Loucy (cell line): ENCODE measurements around the gene CDS1.

ENCODE experiments used
- H2AFZ ChIP-seq: fragments of 200-600 bp; sonication (generic); 2 replicates; pipeline ENCODE4 v1.6.0; 2016; ENCODE audit warnings: antibody characterized with exemption, mild to moderate bottlenecking, low read length, moderate library complexity
- H3F3A ChIP-seq: fragments of 200-600 bp; 2 replicates; pipeline ENCODE4 v1.6.0; 2016; ENCODE audit warnings: antibody characterized with exemption, low read depth, mild to moderate bottlenecking
- H3K27me3 ChIP-seq: fragments of 200-600 bp; sonication (generic); 2 replicates; pipeline ENCODE4 v1.6.1; 2014; ENCODE audit warnings: low read length, mild to moderate bottlenecking; ENCODE audit not compliant: insufficient read depth, poor library complexity, severe bottlenecking
- H3K36me3 ChIP-seq: fragments of 200-600 bp; sonication (generic); 2 replicates; pipeline ENCODE4 v1.6.1; 2016; ENCODE audit warnings: low read length; ENCODE audit not compliant: insufficient read depth
- H3K4me1 ChIP-seq: fragments of 200-600 bp; sonication (generic); 2 replicates; pipeline ENCODE4 v1.5.1; 2014; ENCODE audit warnings: low read length, mild to moderate bottlenecking; ENCODE audit not compliant: insufficient read depth, poor library complexity, severe bottlenecking
- H3K4me2 ChIP-seq: fragments of 200-600 bp; sonication (generic); 2 replicates; pipeline ENCODE4 v1.6.0; 2014; ENCODE audit warnings: antibody characterized with exemption, low read length, low read depth, mild to moderate bottlenecking; ENCODE audit not compliant: poor library complexity, severe bottlenecking
- H3K4me3 ChIP-seq: fragments of 200-600 bp; sonication (generic); 2 replicates; pipeline ENCODE4 v1.5.1; 2014; ENCODE audit warnings: low read length, mild to moderate bottlenecking, mixed read lengths; ENCODE audit not compliant: poor library complexity, severe bottlenecking
- H3K79me2 ChIP-seq: fragments of 200-600 bp; sonication (generic); 2 replicates; pipeline ENCODE4 v1.6.1; 2014; ENCODE audit warnings: low read length; ENCODE audit not compliant: insufficient read depth
- H3K9ac ChIP-seq: fragments of 200-600 bp; sonication (generic); 2 replicates; pipeline ENCODE4 v1.6.0; 2014; ENCODE audit warnings: mild to moderate bottlenecking, low read depth, low read length, moderate library complexity; ENCODE audit not compliant: poor library complexity, severe bottlenecking
- H3K9me2 ChIP-seq: fragments of 200-600 bp; sonication (generic); replicated peaks from 2 replicates; pipeline ENCODE4 v1.6.1; 2016; ENCODE audit warnings: low read depth, low read length, mixed read lengths
- H3K9me3 ChIP-seq: fragments of 200-600 bp; sonication (generic); 2 replicates; pipeline ENCODE4 v1.6.1; 2014; ENCODE audit warnings: mild to moderate bottlenecking, antibody characterized with exemption, low read length, low read depth; ENCODE audit not compliant: insufficient read depth
- H4K20me1 ChIP-seq: fragments of 200-600 bp; sonication (generic); 2 replicates; pipeline ENCODE4 v1.6.0; 2014; ENCODE audit warnings: antibody characterized with exemption, low read length, mild to moderate bottlenecking; ENCODE audit not compliant: insufficient read depth, poor library complexity, severe bottlenecking
- CTCF ChIP-seq: fragments of 200-600 bp; sonication (generic); conservative IDR thresholded peaks from 2 replicates; pipeline ENCODE4 v1.5.1; 2014; ENCODE audit warnings: mild to moderate bottlenecking, antibody characterized with exemption, low read length
- EZH2phosphoT487 ChIP-seq: fragments of 200-600 bp; IDR thresholded peaks from 2 replicates; pipeline ENCODE4 v1.6.1; 2018; ENCODE audit warnings: antibody characterized with exemption, mild to moderate bottlenecking, moderate library complexity, borderline replicate concordance

CDS1 gene

GRCh38 chr4:84582988-84583875 is at the start of gene CDS1:
CDS1 (plus strand) TSS chr4:84583127; CDS start chr4:84583402, 275 bp downstream.
- TF ChIP-seq CTCF (no peak), EZH2phosphoT487 (no peak)
- no peaks in the 10 kb centered on the region for H3K9me3 ChIP-seq
- no peaks in the 10 kb centered on the region for H3K4me1 ChIP-seq
- no peaks in the 10 kb centered on the region for H3K9me2 ChIP-seq
- H3K9ac ChIP-seq = no peak within 1 kb of the TSS
- no peaks in the 10 kb centered on the region for H3K79me2 ChIP-seq
- H3K27me3 ChIP-seq = no peaks in the 10 kb centered on the region
- H3K4me2 ChIP-seq = no peak within 1 kb of the TSS
- no peaks in the 10 kb centered on the region for H3K36me3 ChIP-seq
- no peak within 1 kb of the TSS for H3K4me3 ChIP-seq
- no peaks in the 10 kb centered on the region for H3F3A ChIP-seq
- no peaks in the 10 kb centered on the region for H4K20me1 ChIP-seq
- H2AFZ ChIP-seq = no peak within 1 kb of the TSS

- no peak overlapping the region for H2AFZ ChIP-seq
- no peaks in the 10 kb centered on the region for H3K36me3 ChIP-seq
Observed at GRCh38 chr4:84535901-84536300, 47.0 kb upstream of the CDS1 start.

GRCh38 chr4:84545093-84545492 is 37.8 kb upstream of the CDS1 start:
- TF ChIP-seq EZH2phosphoT487 (no peak), CTCF (no peak)
- Histone ChIP-seq H4K20me1 (no peaks in the 10 kb centered on the region), H2AFZ (no peak overlapping the region), H3K27me3 (no peaks in the 10 kb centered on the region), H3K9me2 (no peaks in the 10 kb centered on the region), H3K79me2 (no peaks in the 10 kb centered on the region), H3K4me1 (no peaks in the 10 kb centered on the region), H3K4me3 (no peak overlapping the region), H3F3A (no peaks in the 10 kb centered on the region), H3K36me3 (no peaks in the 10 kb centered on the region), H3K9me3 (no peaks in the 10 kb centered on the region), H3K4me2 (no peak overlapping the region), H3K9ac (no peak overlapping the region)

More at GRCh38 chr4:84535901-84536300, 47.0 kb upstream of the CDS1 start:
- Histone ChIP-seq H3F3A (no peaks in the 10 kb centered on the region), H3K27me3 (no peaks in the 10 kb centered on the region), H3K4me1 (no peaks in the 10 kb centered on the region), H3K79me2 (no peaks in the 10 kb centered on the region), H3K9me3 (no peaks in the 10 kb centered on the region), H3K9ac (no peak overlapping the region), H3K4me2 (no peak overlapping the region), H4K20me1 (no peaks in the 10 kb centered on the region), H3K4me3 (no peak overlapping the region), H3K9me2 (no peaks in the 10 kb centered on the region)
- TF ChIP-seq CTCF (no peak), EZH2phosphoT487 (no peak)
